Activated CD4-positive, alpha-beta T cell treated with anti-CD3 and anti-CD28 coated beads, Interleukin-2, amount 50 U/mL, for 48 hours (primary cell): Measurements from ENCODE around the gene C19orf44.
"Not testable (repeated sequence)": the region's sequence is repeated elsewhere in the genome, so short reads cannot be mapped to it uniquely, and the experiment has no call there.

ENCODE experiments used
- DNase-seq, 2 experiments: peaks; one replicate each; pipeline ENCODE4 v3.0.0-alpha.2; 2020

The C19orf44 gene

DNA sequence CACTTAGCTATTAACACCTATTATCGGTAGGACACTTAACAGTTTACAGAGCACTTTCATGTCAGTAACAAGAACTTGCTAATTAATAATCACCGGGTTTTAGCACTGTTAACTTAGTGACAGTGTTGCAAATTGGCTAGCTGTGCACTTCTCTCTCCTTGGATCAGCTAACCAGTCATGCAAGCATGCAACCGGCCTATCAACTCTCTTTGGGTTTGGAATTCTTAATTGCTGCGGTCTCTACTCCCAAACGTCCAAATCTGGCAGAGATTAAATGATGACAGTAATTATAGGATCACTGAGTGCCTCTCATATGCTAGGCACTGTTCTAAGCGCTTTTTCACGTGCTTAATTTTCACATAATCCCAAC is 25.7 kb upstream of the C19orf44 start:
- DNase-seq = no peak

- DNase-seq = peak; percentile 29 to 42
These were observed 25.0 kb upstream of the C19orf44 start for GRCh38 chr19:16470911-16471811.

DNA sequence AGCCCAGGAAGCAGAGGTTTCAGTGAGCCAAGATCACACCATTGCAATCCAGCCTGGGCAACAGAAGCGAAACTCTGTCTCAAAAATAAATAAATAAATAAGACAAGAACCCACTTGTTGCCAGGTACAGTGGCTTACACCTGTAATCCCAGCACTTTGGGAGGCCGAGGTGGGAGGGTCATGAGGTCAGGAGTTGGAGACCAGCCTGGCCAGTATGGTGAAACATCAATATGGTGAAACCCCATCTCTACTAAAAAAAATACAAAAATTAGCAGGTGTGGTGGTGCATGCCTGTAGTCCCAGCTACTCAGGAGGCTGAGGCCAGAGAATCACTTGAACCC is 23.7 kb upstream of the C19orf44 start:
- not testable (repeated sequence) for DNase-seq

GRCh38 chr19:16472992-16473391 is 23.2 kb upstream of the C19orf44 start:
- no peak for DNase-seq

- DNase-seq = no peak
These were observed 22.3 kb upstream of the C19orf44 start for GRCh38 chr19:16473875-16474392.

GRCh38 chr19:16476401-16476800 is 19.8 kb upstream of the C19orf44 start:
- DNase-seq = no peak

- DNase-seq = no peak
These were observed 18.9 kb upstream of the C19orf44 start for GRCh38 chr19:16477311-16477710.

- no peak for DNase-seq
These were observed 13.4 kb upstream of the C19orf44 start for GRCh38 chr19:16482745-16483144.

DNA sequence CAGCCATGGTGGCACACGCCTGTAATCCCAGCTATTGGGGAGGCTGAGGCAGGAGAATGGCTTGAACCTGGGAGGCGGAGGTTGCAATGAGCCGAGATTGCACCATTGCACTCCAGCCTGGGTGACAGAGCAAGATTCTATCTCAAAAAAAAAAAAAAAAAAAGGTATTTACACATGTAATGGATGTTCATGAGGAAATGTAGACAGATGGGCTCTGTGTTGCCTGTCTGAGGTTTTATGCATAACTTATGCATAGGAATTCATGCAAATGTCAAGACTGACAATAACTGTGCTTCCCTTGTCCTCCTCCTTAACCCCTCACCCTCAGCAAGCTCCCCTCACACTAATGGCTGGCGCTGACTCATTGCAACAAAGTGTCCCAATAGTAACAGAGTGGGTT is 9.7 kb upstream of the C19orf44 start:
- DNase-seq = not testable (repeated sequence)

DNA sequence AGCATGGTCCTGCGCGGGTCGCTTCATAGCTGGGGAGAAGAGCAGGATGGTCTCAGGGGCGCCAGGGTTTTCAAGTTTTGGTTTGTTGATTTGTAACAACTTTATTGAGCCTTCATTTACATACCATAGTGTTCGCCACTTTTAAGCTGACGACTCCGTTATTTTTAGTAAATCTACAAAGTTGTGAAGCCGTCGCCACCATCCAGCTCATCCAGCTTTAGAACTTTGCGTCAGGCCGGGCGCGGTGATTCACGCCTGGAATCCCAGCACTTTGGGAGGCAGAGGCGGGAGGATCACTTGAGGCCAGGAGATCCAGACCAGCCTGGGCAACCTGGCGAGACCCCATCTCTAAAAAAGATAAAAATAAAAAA is 404 bp downstream of the C19orf44 start:
- no peak for DNase-seq

GRCh38 chr19:16497042-16497441 is 848 bp downstream of the C19orf44 start:
- DNase-seq = no peak

- DNase-seq = no peak
These were observed 1.6 kb downstream of the C19orf44 start for GRCh38 chr19:16497837-16498236.

- no peak for DNase-seq
These were observed 8.1 kb downstream of the C19orf44 start for GRCh38 chr19:16504271-16504670.

DNA sequence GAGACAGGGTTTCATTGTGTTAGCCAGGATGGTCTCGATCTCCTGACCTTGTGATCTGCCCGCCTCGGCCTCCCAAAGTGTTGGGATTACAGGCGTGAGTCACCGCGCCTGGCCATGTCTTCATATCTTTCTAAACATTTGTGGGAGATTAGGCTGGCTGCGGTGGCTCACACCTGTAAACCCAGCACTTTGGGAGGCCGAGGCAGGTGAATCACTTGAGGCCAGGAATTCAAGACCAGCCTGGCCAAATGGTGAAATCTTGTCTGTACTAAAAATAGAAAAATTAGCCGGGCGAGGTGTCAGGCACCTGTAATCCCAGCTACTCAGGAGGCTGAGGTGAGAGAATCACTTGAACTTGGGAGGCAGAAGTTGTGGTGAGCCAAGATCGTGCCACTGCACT is 10.0 kb downstream of the C19orf44 start:
- DNase-seq = not testable (repeated sequence)

- no peak for DNase-seq
These were observed 10.8 kb downstream of the C19orf44 start for GRCh38 chr19:16506961-16507360.

- no peak for DNase-seq
These were observed 12.4 kb downstream of the C19orf44 start for GRCh38 chr19:16508546-16508945.

- DNase-seq = no peak
These were observed 13.2 kb downstream of the C19orf44 start for GRCh38 chr19:16509141-16510061.

GRCh38 chr19:16512611-16513010 is 16.4 kb downstream of the C19orf44 start:
- DNase-seq = not testable (repeated sequence)

GRCh38 chr19:16514383-16515019 is 18.3 kb downstream of the C19orf44 start:
- DNase-seq = no peak

DNA sequence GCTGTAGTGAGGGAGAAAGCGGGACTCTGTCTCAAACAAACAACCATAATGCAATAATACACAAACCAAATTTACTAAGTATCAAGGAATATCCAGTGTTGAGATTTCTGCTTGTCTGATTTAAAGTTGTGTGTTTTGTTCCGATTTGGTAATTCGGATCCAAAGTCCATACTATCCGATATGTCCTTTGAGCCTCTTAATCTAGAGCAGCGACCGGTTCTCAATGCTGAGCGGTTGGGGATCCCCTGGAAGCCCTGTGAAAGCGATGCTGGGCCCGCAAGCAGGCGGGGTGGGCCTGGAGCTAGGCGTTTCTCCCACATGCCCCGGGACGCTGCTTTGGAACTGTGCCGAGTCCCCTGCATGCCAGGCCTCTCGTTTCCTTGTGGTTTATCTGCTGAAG is 20.2 kb downstream of the C19orf44 start:
- DNase-seq = no peak

DNA sequence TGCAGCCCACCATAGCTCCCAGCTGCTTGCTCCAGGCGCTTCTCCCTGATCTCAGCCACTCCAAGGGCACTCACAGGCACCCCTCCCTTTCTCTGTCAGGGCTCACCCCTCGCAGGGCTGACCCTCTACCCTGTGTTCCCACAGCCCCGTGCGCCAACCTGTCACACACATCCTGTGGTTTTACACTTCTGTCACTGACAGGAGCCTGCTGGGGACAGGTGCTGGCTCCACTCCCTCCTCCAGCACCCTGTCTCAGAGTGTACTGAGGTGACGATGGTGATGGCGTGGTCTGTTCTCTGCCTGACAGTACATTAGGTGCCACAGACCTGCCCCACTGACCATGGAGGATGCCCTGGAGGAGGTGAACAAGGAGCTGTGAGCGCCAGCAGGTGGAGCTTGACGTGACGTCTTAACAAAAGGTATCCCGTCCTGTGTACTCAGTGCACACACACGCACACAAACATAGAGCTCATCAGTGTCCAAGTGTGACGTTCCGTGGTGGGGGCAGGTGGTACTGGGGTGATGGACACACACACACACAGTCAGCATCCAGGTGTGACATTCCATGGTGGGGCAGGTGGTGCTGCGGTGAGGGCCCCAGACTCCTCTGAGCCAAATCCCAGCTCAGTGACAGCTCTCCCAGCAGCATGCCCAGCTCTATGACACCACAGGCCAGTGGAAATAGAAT is 20.9 kb downstream of the C19orf44 start:
- no peak for DNase-seq

DNA sequence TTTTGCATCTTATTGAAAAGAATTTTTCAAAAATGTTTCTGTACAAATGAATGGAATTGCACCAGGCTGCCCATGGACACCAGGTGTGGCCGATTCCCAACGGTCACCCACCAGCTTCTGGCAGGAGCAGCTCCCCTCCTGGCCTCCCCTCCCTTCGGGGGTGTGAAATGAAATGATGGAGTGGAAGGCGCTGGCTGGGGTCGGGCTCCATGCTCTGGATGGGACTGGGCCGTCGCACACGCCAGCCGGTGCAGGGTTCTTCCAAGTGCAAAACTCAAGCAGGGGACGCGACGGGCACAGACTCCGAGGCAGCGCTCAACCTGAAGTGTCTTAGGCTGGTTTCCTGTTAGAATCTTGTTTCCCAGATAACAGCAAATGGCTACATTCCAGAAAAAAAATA is 21.9 kb downstream of the C19orf44 start:
- no peak for DNase-seq
